Right lobe of liver (tissue), 6 donors: ENCODE results near the gene CBX6. TPM values are rescaled to one million over a fixed set of nuclear protein-coding genes. Genes with fewer than 3 reads are reported as not detected.
A peak's percentile ranks its signal among the peaks of the same experiment; 100 is the strongest.

Source experiments
- ATAC-seq, 4 donors: fragments of 200-7000 bp; cut with Tn5 transposase; one replicate each; pipeline ENCODE4 v1.9.1; 2020; ENCODE audit warnings: mild to moderate bottlenecking in 4 of 4, moderate library complexity in 4 of 4
- DNase-seq, 3 donors: peaks; one replicate each; pipeline ENCODE4 v3.0.0-alpha.2; 2020
- H3K27ac ChIP-seq, 3 donors: fragments of 200-600 bp; one replicate each; pipeline ENCODE4 v1.8.0; 2022
- H3K27me3 ChIP-seq, 2 donors: fragments of 200-600 bp; one replicate each; pipeline ENCODE4 v1.8.0; 2022
- H3K36me3 ChIP-seq, 4 donors: fragments of 200-600 bp; sonication (generic) in 1 of 4; one replicate each; pipeline versions ENCODE4 v1.5.1 to v1.8.0; 2017 to 2022; ENCODE audit warnings: control low read depth in 1 of 4
- H3K4me1 ChIP-seq, 4 donors: fragments of 200-600 bp; sonication (generic) in 1 of 4; one replicate each; pipeline versions ENCODE4 v1.5.1 to v1.8.0; 2017 to 2022; ENCODE audit warnings: control low read depth in 1 of 4
- H3K4me3 ChIP-seq, 3 donors: fragments of 200-600 bp; one replicate each; pipeline ENCODE4 v1.8.0; 2022
- H3K9me3 ChIP-seq, 4 donors: fragments of 200-600 bp; sonication (generic) in 1 of 4; one replicate each; pipeline versions ENCODE4 v1.5.1 to v1.8.0; 2017 to 2022; ENCODE audit warnings: control low read depth in 1 of 4
- CTCF ChIP-seq, 4 donors: fragments of 200-600 bp in 3 of 4; fragments of 450-650 bp in 1 of 4; IDR thresholded peaks; one replicate each; pipeline versions ENCODE4 v1.5.1 to v1.8.0; 2016 to 2022; ENCODE audit warnings: antibody characterized with exemption in 4 of 4, mild to moderate bottlenecking in 2 of 4
- POLR2A ChIP-seq: fragments of 450-650 bp; IDR thresholded peaks from one replicate; pipeline ENCODE4 v1.6.1; 2017; ENCODE audit warnings: antibody characterized with exemption, mild to moderate bottlenecking
- WGBS: methylation state at CpG from one replicate; pipeline ENCODE4 v1.1.6; 2018; ENCODE audit warnings: low coverage, low lambda C conversion rate; ENCODE audit not compliant: insufficient coverage; ENCODE audit errors: missing lambda C conversion rate; 5-methylcytosine and 5-hydroxymethylcytosine counted together
- intact Hi-C, 2 donors: fragments of 100-400 bp; cut with DNase I; formaldehyde crosslinking; loops; one replicate each; pipeline versions ENCODE4 v1.11.2 to v1.14.1; 2022
- total RNA-seq, 6 experiments: library from RNA; depleted of rRNA in 2 of 6; stranded (reverse); fragments of >200 nt in 2 of 6; fragmentation: NEBNext Ultra II Directional in 3 of 6; extraction: Animal tissue kit (Norgen Biotek cat#: 25700) in 3 of 6; gene quantifications; one replicate each; pipeline versions ENCODE4 v1.1.0 to v1.2.4, GENCODE V29; 2016 to 2023
- donor health status: DM: no; HTN: yes; CAD: no.
- donor health status: DM: no; HTN: no; CAD: no.
- donor health status: DM: no; HTN: no; CAD: no.
- donor health status: DM: no; HTN: yes; CAD: no.
- donor health status: DM: no; HTN: yes; CAD: no.

The CBX6 gene
- total RNA-seq, 6 experiments from 2014 or later, result 7.8 to 22.5 (median 12.1) TPM

- Histone ChIP-seq H3K36me3 (peaks cover 0 to 6% (median 0%) of the 10 kb centered on the region in 4 donors), H3K27ac (no peak overlapping the region), H3K9me3 (no peaks in the 10 kb centered on the region), H3K27me3 (no peaks in the 10 kb centered on the region), H3K4me3 (no peak overlapping the region), H3K4me1 (peaks cover 0 to 8% (median 0%) of the 10 kb centered on the region in 4 donors)
- no peak for ATAC-seq
- TF ChIP-seq CTCF (IDR thresholded peaks at IDR 0.05) (no peak), POLR2A (no peak)
- intact Hi-C loops, result loop anchor here (5.0 to 10.0 kb wide), 3 partner anchors 138 to 270 kb away; no protein-coding TSS in a partner anchor
- 51% methylated on average over 3 of the region's 24 CpGs for WGBS
- DNase-seq, result peak in 2 of 3 donors; percentile 22 to 44
Measured at GRCh38 chr22:38864361-38865191, 7.4 kb downstream of the CBX6 start.

- Histone ChIP-seq H3K27me3 (no peaks in the 10 kb centered on the region), H3K9me3 (no peaks in the 10 kb centered on the region), H3K36me3 (peaks cover 0 to 6% (median 0%) of the 10 kb centered on the region in 4 donors), H3K4me1 (no peaks in the 10 kb centered on the region), H3K4me3 (no peak overlapping the region), H3K27ac (no peak overlapping the region)
- intact Hi-C loops, result loop anchor here (10.0 kb wide), 2 partner anchors 261 to 271 kb away; no protein-coding TSS in a partner anchor
- DNase-seq (peak in 2 of 3 donors; percentile 15 to 42), ATAC-seq (no peak)
- TF ChIP-seq POLR2A (no peak), CTCF (IDR thresholded peaks at IDR 0.05) (no peak)
- WGBS, result no CpG with 5 or more reads among the region's 12 CpGs
Measured at GRCh38 chr22:38863531-38864131, 8.4 kb downstream of the CBX6 start.

GRCh38 chr22:38862375-38863329, 9.4 kb downstream of the CBX6 start:
- H3K4me1 ChIP-seq, result no peaks in the 10 kb centered on the region
- DNase-seq, result peak in 2 of 3 donors; percentile 2 to 48
- no peaks in the 10 kb centered on the region for H3K27me3 ChIP-seq
- ATAC-seq, result no peak
- TF ChIP-seq CTCF (IDR thresholded peaks at IDR 0.05) (no peak), POLR2A (no peak)
- H3K27ac ChIP-seq, result no peak overlapping the region
- intact Hi-C loops, result loop anchor here (10.0 kb wide), 2 partner anchors 262 to 272 kb away; no protein-coding TSS in a partner anchor
- peaks cover 0 to 6% (median 0%) of the 10 kb centered on the region in 4 donors for H3K36me3 ChIP-seq
- WGBS, result 65% methylated on average over 7 of the region's 14 CpGs
- H3K4me3 ChIP-seq, result no peak overlapping the region
- H3K9me3 ChIP-seq, result no peaks in the 10 kb centered on the region

GRCh38 chr22:38861927-38862326, 10.1 kb downstream of the CBX6 start:
- DNase-seq, result peak in 1 of 3 donors; percentile 13
- 58% methylated on average over 11 of the region's 12 CpGs for WGBS
- TF ChIP-seq CTCF (IDR thresholded peaks at IDR 0.05) (no peak), POLR2A (no peak)
- Histone ChIP-seq H3K27ac (no peak overlapping the region), H3K36me3 (peaks cover 0 to 6% (median 0%) of the 10 kb centered on the region in 4 donors), H3K4me1 (no peaks in the 10 kb centered on the region), H3K27me3 (no peaks in the 10 kb centered on the region), H3K9me3 (no peaks in the 10 kb centered on the region), H3K4me3 (no peak overlapping the region)
- intact Hi-C loops, result loop anchor here (10.0 kb wide), 2 partner anchors 263 to 273 kb away; no protein-coding TSS in a partner anchor
- ATAC-seq, result no peak
